Measurements from ENCODE around the gene OSBPL5.
A peak's percentile ranks its signal among the peaks of the same experiment; 100 is the strongest.

Gene OSBPL5

GRCh38 chr11:3134218-3134621 is 30.9 kb downstream of the OSBPL5 start:
- no peak for DNase-seq

GRCh38 chr11:3133261-3134217 is 31.6 kb downstream of the OSBPL5 start:
- peak; percentile 73 to 86 (median 76) for DNase-seq

- DNase-seq = no peak
Observed at GRCh38 chr11:3132831-3133260, 32.3 kb downstream of the OSBPL5 start.

- no peak for DNase-seq
Observed at GRCh38 chr11:3132271-3132781, 32.8 kb downstream of the OSBPL5 start.

- no peak for DNase-seq
Observed at GRCh38 chr11:3131330-3131941, 33.7 kb downstream of the OSBPL5 start.

- DNase-seq = no peak
Observed at GRCh38 chr11:3130269-3131071, 34.6 kb downstream of the OSBPL5 start.

- DNase-seq = no peak
Observed at GRCh38 chr11:3129591-3130268, 35.4 kb downstream of the OSBPL5 start.

GRCh38 chr11:3129181-3129590 is 35.9 kb downstream of the OSBPL5 start:
- DNase-seq = no peak

GRCh38 chr11:3128356-3129180 is 36.5 kb downstream of the OSBPL5 start:
- DNase-seq = no peak

- no peak for DNase-seq
Observed at GRCh38 chr11:3127706-3128355, 37.3 kb downstream of the OSBPL5 start.

- DNase-seq = no peak
Observed at GRCh38 chr11:3126901-3127691, 38.0 kb downstream of the OSBPL5 start.

GRCh38 chr11:3126207-3126865 is 38.8 kb downstream of the OSBPL5 start:
- DNase-seq = peak in 3 of 4 experiments; percentile 18 to 49 (median 32)

- no peak for DNase-seq
Observed at GRCh38 chr11:3124821-3125220, 40.3 kb downstream of the OSBPL5 start.

- DNase-seq = peak; percentile 81 to 88 (median 86)
Observed at GRCh38 chr11:3123761-3124733, 41.1 kb downstream of the OSBPL5 start.

- DNase-seq = no peak
Observed at GRCh38 chr11:3123305-3123704, 41.8 kb downstream of the OSBPL5 start.

GRCh38 chr11:3122775-3123201 is 42.3 kb downstream of the OSBPL5 start:
- no peak for DNase-seq

- no peak for DNase-seq
Observed at GRCh38 chr11:3121931-3122774, 43.0 kb downstream of the OSBPL5 start.
